IPS-18c (cell line): ENCODE results near the gene SLC44A1.

Experiments used
- H3K4me3 ChIP-seq: 2 replicates; pipeline ENCODE4 v1.7.0; 2013; ENCODE audit warnings: low read depth, mild to moderate bottlenecking, low read length, moderate library complexity; ENCODE audit not compliant: insufficient read depth
- H3K9me3 ChIP-seq: one replicate; pipeline ENCODE4 v1.6.1; 2013; ENCODE audit warnings: mild to moderate bottlenecking, low read length, moderate library complexity; ENCODE audit not compliant: control insufficient read depth, insufficient read depth

The SLC44A1 gene

DNA sequence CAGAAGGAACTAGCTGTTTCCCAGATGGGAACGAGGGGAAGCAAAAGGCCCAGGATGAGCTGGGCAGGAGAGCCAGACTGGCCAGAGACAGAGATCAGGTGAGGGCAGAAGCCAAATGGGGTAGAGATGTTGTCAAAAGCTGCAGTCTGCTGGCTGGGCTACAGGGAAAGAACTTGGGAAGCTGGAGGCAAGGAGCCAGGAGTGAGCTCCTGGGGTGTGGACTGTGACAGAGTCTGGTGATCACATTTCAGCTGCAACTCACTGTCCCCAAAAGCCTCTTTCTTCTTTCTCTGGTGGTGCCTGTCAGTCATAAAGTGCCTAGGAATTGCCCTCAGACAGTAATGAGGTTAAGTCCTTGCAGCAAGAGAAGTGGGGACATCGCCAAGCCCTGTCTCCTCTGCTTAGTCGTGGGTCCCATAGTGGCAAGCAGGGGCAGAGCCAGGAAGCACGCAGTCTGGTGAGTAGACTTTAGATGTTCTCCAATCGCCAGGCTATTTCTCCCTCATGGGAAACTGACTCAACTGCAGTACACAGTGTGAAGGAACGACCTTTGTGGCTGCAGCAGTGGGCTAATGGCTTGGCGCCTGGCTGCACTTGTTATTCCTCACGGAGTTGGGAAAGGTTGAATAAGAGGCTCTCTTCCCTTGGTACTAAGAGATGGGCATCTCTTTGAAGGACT, 200.9 kb downstream of the SLC44A1 start:
- Histone ChIP-seq H3K4me3 (no peak overlapping the region), H3K9me3 (no peaks in the 10 kb centered on the region)

DNA sequence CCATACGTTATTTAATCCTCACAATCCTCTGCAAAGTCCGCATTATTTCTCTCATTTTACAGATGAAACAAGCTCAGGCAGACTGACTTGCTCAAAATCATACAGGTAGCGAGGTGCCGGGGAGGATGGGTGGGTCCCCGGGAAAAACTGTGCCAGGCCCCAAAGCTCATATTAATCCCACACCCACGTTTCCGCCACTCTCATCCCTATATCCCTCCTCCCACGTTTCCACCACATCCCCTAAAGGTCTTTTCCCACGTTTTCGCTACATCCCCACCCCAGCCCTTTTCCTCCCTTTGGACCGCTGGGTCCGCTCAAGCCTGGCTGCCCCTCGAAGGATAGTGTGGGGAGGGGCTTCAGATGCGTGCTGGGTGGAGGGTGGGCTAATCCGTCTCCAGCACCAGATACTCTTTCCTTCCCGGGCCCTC, 202.9 kb downstream of the SLC44A1 start:
- Histone ChIP-seq H3K9me3 (no peaks in the 10 kb centered on the region), H3K4me3 (peak overlapping the region; percentile 85)

DNA sequence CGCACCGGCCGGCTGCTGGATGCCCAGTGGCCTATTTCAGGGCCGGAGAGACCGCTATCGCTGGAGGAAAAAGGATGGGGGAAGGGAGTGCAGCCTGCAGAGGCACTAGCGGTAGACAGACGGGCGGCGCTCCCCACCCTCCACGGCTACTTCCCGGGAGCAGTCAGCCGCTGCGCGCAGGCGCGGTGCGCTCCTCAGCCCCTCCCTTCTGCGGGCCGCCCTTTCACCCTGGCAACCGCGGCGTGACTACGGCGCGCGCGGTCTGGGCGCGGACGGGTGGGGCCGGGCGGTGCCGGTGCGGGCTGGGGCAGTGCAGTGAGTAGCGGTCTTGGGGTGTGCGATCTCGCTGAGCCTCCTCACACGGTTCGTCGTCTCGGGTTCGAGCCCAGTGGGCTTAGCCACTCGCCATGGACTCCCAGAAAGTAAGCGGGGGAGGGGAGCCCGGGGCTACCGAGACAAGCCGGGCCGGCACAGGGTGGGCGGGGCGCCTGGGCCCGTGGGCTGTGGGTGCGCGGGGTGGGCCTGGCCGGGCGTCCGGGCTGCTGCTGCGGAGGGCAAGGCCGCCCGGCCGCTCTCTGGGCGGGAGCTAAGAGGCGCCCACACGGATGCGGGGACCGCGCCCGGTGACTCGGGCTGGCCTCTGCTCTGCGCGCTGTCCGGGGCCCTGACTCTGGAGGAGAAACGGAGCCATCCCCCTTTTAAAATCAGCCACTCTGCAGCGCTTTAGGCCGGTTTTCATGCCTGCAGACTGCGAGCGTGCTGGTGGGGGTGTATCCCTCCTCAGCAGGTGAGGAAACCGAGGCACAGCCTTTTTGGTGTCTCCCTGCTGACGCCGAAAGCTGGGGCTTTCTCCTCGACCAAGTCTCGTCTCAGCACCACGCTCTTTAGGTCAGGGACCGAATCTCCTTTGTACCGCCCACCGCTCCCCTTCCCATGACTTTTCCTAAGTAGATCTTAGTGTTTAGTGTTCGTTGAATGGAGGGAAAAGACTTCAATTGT, 203.7 kb downstream of the SLC44A1 start, which contains the start of gene FSD1L:
Gene FSD1L, plus strand, starts transcription at position 221 of the 999 bp plus-strand sequence. Its CDS starts 187 bp downstream, at position 408.
- H3K4me3 ChIP-seq = peak within 1 kb of the TSS; percentile 85
- no peaks in the 10 kb centered on the region for H3K9me3 ChIP-seq

DNA sequence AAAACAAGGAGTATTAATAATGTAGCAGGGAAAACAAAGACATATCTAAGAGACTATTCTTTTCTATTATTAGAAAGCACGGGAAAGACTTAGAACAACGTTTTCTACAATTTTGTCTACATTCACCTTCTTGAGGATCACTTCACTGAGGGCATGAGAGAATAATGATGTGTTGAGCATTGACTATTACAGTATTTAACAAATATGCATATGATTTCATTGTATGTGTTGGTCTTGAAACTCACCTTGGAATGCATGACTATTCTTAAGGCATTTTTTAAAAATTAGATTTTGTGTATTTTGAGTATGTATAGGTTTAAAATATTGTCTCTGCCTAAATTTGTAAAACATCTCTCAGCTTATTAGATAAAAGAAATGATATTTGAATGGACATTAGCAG, 204.6 kb downstream of the SLC44A1 start:
- no peaks in the 10 kb centered on the region for H3K9me3 ChIP-seq
- no peak overlapping the region; the same call in 1 of the 2 replicates for H3K4me3 ChIP-seq

DNA sequence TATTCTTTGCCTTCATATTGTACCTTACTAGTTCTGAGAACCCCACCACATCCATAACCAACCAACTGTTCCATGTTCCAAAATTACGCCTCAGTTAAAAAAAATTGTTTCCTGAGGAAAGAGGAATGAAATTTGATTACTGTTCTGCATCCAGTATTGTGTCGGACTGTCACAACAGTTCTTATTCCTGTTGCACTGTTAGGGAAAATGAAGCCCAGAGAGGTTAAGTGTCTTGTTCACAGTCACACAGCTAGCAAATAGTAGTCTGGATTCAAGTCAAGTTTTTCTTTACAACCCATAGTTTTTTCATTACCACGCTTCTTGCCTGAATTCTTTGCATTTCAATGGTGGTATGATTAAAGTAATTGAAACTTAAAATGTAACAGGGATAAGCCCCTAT, 207.7 kb downstream of the SLC44A1 start:
- H3K4me3 ChIP-seq = no peak overlapping the region
- H3K9me3 ChIP-seq = no peaks in the 10 kb centered on the region

DNA sequence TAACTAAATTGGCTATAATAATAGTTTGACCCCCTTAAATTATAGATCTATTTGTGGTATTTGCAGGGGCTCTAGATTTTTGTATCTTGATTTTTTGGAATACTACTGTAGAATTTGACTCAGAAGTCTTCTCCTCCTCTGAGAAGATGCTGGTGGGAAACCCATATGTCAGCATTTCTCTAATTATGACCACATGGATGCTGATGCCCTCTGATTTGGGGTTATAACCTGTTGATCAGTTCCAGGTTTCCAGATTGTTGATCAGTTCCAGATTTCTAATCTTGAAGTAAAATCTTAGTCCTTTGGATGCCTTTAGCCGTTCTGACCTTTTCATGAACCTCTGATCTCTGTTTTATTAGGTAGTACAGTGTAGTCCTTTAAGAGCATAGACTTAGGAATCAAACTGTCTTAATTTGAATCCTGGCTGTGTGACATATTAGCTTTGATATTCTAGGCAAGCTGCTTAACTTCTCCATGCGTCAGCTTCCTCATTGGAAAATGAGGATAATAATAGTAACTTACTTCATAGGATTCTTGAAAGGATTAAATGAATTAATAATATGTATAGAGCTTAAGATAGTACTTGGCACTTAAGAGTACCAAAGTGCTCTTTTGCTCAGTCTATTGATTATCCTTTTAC, 211.5 kb downstream of the SLC44A1 start:
- Histone ChIP-seq H3K4me3 (no peak overlapping the region), H3K9me3 (peaks cover 2% of the 10 kb centered on the region)

DNA sequence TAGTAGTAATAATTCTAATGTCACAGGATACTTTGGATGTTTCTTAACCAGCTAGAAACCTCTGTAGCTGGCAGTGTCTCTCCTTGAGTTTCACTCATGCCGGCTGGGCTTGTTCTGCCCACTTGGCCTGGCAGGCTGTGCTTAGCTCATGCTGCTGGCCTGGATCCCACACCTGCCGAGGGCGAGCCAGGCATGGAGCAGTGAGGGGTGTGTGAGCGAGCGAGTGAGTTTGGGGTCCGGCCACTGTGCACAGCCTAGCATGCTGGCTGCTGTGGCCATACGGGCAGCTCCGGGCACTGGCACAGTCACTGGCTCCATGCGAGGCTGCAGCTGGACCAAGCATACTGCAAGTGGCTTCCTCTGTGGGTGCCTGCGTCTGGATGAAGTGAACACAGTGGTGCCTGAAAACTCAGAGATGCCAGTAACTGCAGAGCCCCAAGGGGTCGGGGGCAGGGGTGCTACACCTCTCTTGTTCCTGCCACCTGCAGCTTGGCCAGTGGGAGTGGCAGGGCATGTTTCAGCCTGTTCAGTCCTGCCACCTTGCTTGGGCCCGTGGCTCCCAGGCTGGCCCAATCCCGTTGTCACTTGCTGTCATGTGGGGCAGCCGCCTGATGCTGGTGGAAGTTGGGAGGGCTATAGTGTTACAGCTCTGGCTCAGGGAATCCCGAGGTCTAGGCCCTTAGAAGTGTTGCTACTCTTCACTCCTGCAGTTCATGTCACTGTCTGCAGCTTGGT, 213.3 kb downstream of the SLC44A1 start:
- peaks cover 2% of the 10 kb centered on the region for H3K9me3 ChIP-seq
- no peak overlapping the region for H3K4me3 ChIP-seq

DNA sequence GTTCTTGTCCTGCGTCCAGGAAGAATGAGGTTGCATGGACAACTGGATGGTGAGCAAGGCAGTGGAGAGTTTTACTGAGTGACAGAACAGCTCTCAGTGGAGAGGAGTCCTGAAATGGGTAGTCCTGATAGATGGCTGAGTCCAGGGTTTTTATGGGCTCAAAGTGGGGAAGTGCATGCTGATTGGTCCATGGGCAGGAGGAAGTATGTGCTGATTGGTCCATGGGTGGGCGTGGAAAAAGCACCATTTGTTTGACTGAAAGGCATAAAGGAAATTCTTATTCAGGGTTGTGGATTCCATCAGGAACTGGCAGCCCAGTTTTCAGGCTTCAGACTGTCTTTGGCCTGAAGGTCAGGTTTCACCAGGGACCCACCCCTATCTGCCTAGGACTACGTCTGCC, 214.0 kb downstream of the SLC44A1 start:
- H3K4me3 ChIP-seq = no peak overlapping the region
- H3K9me3 ChIP-seq = peaks cover 2% of the 10 kb centered on the region

DNA sequence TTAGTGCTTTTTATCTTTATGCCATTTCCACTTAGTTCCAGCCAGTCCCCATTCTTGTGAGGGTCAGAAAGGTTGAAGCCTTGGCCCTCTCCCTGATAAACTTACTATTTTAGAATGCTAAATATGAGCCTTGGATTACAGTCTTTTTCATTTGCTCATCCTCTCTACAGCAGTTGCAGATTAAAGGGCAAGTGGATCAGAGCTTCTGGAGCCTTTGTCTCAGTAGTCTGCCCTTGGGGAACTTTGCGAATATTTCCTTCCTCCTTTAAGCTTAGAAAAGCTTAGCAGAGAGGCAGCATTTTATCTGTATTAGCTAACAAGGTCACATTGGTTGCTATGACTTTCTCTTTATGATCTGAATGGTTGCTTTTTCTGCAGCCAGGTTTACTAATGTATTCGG, 214.9 kb downstream of the SLC44A1 start:
- H3K9me3 ChIP-seq = peaks cover 2% of the 10 kb centered on the region
- no peak overlapping the region for H3K4me3 ChIP-seq

DNA sequence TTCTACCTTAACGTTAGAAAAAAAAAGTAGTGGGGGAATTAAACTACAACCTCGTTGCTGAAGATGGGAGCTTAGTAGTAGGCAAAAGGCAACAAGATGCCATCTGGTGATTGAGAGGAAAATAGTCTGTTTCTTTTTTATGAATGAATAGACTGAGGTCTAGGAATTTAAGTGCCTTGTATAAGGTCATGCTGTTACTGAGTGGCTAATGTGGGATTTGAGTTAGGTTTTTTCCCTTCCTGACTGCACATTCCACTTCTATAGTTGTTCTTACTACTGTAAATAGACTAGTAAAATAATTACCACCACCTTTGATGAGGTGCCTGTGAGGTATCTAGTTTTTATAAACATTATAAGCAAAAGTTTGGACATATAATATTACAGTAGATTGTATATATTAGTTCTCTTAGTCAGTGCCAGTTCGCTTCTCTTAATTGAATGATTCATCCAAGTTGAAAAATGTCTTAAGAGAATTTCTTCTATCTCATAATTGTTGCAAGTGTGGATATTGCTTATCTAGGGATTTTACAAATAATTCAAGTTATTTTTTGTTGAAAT, 222.5 kb downstream of the SLC44A1 start:
- no peak overlapping the region for H3K4me3 ChIP-seq
- H3K9me3 ChIP-seq = no peaks in the 10 kb centered on the region

DNA sequence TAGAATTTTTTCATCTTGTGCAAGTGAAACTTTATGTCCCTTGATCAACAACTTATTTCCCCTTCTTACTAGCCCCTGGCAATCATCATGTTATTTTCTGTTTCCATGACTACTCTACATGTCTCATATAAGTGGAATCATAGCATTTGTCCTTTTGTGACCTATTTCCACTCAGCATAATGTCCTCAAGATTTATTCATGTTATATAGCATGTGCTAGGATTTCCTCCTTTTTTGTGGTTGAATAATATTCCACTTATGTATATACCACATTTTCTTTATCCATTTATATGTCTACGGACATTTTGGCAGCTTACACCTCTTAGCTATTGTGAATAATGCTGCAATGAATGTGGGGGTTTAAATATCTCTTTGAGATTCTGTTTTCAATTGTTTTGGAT, 224.4 kb downstream of the SLC44A1 start:
- Histone ChIP-seq H3K9me3 (no peaks in the 10 kb centered on the region), H3K4me3 (no peak overlapping the region)

DNA sequence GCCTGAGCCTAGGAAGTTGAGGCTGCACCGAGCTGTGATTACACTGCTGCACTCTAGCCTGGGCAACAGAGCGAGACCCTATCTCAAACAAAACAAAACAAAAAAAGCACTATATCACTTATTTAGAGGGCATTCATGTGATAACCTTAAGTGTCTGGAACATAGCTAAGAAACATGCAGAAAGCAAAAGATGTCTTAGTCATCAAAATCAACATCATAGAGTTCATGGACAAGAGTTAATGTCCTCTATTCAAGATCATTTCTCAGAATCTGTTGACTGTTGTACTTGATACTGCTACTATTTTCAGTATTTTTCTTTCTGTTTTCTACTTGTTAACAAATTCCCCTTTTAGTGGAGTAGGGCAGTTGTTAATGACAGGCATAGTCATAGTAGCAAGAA, 228.8 kb downstream of the SLC44A1 start:
- no peak overlapping the region for H3K4me3 ChIP-seq
- no peaks in the 10 kb centered on the region for H3K9me3 ChIP-seq

DNA sequence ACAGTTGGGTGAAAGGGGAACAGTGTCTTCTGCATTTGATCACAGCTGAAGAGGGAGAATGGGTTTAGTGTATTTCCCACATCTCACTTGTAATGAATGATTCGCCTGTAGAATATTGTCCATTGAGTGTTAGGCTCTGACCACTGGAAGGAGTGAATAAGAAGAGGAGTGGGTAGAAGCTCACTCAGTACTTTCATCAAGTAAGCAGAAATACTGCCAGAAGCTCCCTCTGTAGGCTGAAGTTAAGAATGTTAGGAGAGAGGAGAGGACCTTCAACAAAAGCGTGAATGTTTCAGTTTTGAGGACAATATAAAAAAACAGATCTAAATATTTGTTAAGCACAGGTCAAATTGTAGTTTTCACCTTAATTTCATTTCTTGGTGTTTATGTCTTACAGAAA, 230.9 kb downstream of the SLC44A1 start:
- H3K4me3 ChIP-seq = no peak overlapping the region

DNA sequence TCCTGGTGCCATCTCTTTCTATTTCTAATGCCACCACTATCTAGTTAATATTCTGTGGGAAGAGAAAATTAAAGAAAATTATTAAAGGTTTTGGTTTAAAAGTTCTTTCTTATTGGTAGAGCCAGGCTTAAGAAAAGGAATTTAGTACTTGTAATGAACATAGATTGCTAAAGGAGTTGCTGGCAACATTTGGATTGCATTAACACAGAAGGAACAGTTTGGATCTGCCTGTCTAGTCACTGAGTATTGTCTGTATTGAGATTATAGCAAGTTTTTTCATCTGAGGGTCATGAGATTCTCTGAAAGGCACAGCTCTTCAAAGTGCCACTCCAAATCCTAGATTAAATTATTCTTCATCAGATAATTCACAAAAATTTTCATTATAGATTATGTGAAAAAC, 235.4 kb downstream of the SLC44A1 start:
- no peak overlapping the region for H3K4me3 ChIP-seq

More for the DNA sequence above, 230.9 kb downstream of the SLC44A1 start:
- H3K9me3 ChIP-seq = no peaks in the 10 kb centered on the region

DNA sequence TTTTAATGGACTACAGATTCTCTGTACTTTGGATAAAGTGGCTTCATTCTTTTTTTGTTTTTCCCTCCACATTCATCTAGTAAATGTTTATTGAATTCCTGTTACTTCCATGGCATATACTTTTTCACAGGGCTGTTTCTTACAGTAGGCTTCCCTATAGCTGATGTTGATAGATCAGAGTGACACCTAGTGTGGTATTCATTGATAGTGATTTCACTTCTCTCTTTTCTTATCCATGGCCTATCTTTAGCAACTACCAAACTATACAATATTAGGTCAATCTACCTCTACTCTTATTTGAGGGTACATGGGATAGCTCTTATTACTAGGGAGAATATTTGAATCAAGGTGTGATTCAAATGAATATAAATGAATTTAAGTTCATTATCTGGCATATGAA, 239.2 kb downstream of the SLC44A1 start:
- Histone ChIP-seq H3K9me3 (no peaks in the 10 kb centered on the region), H3K4me3 (no peak overlapping the region)

More for the DNA sequence above, 235.4 kb downstream of the SLC44A1 start:
- no peaks in the 10 kb centered on the region for H3K9me3 ChIP-seq

DNA sequence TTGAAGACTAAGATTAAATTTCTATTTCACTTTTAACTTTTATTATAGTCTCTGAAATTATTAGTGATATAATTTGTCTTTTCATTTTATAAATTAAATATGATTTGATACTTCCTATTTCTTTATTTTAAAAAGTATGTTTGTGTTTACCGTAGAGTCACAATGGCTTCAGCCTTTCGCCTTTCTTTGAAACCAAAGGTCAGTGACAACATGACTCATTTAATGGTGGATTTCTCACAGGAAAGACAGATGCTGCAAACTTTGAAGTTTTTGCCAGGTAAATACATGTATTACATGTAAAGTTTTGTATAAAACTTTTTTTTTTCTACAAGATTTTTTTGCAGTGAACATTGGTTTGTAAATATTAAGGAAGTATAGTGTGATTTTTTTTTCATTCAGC, 239.8 kb downstream of the SLC44A1 start:
- Histone ChIP-seq H3K4me3 (no peak overlapping the region), H3K9me3 (no peaks in the 10 kb centered on the region)

DNA sequence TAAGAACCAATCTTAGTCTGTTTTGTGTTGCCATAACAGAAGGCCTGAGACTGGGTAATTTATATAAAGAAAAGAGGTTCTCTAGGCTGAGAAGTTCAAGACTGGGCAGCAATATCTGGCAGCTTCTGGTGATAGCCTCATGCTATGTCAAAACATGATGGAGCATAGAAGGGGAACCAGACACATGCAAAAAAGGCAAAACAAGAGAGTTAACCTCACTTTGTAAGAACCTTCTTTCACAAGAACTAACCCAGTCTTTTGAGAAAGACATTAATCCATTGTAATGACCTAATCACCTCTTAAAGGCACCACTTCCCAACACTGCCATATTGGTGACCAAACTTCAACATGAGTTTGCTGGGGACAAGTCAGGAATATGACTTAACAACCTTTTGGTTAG, 240.7 kb downstream of the SLC44A1 start:
- H3K4me3 ChIP-seq = no peak overlapping the region
- H3K9me3 ChIP-seq = no peaks in the 10 kb centered on the region
